HL-60/S4 treated with retinoic acid at 250 ng/mL for 4 days and 3 days (cell line): ENCODE results near the gene USH1G.
"Not testable (repeated sequence)": the region's sequence is repeated elsewhere in the genome, so short reads cannot be mapped to it uniquely, and the experiment has no call there.

Source experiments
- in situ Hi-C: fragments of 300-500 bp; cut with MboI; formaldehyde crosslinking; loops from 2 replicates; pipeline ENCODE4 v1.7.0; 2022; ENCODE audit warnings: low sequenced_read_pairs

USH1G gene

DNA sequence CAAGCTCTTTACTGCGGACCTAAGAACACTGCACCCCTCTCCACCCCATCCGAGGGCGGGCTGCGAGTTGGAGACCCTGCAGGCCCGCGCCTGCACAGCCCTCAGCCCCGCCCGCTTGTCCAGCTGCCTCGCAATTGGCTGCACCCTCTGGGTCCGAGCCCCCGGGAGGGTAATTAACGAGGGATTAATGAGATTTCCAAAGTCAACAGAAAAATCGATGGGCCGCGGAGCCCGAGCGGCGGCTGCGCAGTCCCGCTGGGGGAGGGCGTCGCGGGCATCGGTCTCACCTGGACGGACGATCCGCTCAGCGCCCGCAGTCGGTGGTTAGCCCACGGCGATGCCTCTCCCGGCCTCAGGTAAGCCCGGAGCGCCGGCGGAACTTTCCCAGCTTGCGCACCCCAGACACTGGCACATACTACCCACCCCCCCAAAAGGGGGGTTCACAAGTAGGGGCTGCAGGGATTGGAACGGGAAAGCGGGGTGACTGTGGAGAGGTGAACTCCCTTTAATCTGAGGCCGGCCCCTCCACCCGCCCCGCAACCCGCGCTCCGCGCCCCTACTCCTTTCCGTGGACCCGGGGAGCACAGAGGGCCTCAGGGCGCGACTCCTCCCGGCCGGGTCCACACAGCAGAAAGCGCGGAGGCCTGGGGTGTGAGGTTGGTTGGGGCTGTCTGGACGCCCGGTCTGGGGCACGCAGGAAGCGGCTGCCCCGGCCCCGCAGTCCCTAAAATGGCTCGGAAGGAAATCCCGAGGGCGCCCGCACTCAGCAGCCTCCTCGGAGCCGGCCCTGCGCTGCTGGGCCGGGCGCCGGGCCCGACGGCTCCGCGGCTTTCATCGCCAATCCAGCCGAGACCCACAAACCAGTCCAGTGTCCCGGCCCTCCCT, 12.8 kb upstream of the USH1G start, which contains the start of gene OTOP3:
Gene OTOP3, plus strand, starts transcription at position 314 of the 885 bp plus-strand sequence. Its CDS starts 24 bp downstream, at position 338.
- in situ Hi-C loops = no loop called here

DNA sequence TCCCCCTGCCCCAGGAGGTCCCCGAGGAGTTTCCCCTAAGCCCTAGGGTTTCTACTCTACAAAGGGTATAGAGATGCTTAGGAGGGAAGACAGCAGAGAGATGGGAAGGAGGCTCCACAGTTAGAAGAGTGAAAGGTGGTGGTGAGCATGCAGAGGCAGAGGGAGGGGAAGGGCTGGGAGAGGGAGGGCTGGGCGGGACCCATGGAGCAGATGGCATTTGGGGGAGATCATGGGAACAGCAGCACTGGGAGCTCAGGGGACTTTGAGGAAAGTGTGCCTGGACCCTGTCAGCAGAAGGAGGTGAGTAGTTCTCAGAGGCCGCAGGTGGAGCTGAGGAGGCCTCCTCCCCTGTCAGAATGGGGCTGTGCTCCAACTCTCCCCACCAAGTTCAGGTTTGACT, 12.0 kb upstream of the USH1G start:
- in situ Hi-C loops = no loop called here

DNA sequence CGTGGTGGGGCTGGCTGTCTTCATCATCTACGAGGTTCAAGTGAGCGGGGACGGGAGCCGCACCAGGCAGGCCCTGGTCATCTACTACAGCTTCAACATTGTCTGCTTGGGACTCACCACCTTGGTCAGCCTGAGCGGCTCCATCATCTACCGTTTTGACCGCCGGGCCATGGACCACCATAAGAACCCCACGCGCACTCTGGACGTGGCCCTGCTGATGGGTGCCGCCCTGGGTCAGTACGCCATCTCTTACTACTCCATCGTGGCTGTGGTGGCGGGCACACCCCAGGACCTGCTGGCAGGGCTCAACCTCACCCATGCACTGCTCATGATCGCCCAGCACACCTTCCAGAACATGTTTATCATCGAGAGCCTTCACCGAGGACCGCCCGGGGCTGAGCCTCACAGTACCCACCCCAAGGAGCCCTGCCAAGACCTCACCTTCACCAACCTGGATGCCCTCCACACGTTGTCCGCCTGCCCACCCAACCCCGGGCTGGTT, 7.5 kb upstream of the USH1G start:
- in situ Hi-C loops = no loop called here

DNA sequence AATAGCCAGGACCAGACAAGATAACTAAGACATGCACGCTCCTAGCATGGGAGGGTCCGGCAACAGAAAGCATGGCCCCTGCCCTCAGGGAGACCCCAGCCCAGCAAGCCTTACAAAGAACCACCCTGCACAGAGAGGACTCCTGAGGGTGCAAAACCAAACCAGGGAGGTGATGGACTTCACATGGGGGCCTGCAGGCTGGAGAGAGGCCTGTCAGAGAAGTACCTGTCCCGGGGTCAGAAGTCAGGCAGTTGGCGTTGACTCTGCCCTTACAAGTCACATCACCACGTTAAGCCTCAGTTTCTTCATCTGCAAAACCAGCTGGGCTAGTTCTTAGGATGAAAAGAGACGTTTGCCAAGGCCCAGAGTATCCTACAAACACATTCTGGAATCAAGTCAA, 5.7 kb upstream of the USH1G start:
- in situ Hi-C loops = no loop called here

DNA sequence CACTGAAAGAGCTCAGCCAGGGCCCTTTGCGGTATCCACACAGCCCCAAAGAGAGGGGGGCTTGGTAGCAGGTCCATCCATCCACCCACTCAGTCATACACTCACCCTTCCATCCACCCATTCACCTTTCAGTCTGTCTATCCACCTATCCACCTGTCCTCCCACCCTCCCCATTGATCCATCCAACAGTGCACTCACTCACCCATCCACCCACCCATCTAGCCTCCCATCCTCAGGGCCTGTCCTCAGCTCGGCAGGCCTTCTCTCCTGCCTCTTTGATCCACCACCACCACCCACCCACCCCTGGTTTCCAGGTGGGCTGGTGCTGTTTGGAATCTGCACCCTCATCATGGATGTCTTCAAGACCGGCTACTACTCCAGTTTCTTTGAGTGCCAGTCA, 2.2 kb upstream of the USH1G start:
- in situ Hi-C loops = no loop called here

DNA sequence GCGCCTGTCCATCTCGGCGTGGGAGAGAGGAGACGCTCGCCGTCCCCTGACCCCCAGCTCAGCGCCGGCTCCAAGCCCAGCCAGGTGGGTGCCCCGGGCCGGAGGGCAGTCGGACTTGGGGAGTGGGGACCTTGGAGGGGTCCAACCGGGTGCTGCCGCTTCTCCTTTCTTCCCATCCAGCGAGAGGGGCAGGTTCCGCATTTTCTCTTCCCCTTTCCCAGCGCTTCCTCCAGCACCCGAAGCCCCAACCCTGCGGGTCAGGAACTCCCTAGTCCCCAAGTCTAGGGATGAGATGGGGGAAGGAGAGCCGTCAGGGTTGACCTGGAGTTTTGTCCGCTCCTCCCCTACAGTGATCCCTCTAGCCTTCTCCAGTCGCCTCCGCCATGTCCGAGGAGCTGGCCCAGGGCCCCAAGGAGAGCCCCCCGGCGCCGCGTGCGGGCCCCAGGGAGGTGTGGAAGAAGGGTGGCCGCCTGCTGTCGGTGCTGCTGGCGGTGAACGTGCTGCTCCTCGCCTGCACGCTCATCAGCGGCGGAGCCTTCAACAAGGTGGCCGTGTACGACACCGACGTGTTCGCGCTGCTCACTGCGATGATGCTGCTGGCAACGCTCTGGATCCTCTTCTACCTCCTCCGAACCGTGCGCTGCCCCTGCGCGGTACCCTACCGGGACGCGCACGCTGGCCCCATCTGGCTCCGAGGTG, 1.3 kb upstream of the USH1G start, which contains the start of gene OTOP2:
Gene OTOP2, plus strand, starts transcription at position 24 of the 699 bp plus-strand sequence. Its CDS starts 360 bp downstream, at position 384.
- in situ Hi-C loops = no loop called here

DNA sequence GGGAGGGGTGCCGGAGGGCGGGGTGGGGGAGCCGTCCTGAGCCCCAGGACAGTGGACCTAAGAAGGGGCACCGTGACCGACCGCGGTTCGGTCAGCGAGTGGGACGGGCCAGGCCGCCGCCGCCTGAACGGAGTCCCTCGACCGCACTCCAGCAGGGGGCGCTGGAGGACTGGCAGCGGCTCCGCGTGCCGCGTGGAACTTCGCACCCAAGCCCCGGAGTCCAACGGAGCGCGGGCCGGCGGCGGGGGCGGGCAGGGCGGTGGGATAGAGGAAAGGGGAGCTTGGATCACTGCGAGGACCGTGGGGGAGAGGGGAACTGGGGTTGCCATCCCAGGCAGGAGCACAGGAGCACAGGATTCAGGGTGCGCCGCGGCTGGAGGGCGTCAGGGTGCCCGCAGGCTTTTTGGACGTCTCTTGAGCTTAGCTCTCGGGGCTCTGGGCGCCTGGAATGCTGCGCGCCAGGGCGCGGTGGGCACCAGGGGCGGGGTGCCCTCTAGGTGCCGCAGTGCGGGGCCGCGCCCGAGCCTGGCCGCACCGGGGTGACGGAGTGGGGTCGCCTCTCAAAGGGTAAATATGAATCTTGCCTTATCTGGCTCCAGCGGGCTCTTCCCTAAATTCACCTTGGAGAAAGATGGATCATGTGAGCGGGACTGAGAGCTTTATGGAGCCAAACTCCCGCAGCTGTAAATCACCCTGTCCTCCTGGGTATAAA, 639 bp upstream of the USH1G start:
- in situ Hi-C loops = no loop called here

DNA sequence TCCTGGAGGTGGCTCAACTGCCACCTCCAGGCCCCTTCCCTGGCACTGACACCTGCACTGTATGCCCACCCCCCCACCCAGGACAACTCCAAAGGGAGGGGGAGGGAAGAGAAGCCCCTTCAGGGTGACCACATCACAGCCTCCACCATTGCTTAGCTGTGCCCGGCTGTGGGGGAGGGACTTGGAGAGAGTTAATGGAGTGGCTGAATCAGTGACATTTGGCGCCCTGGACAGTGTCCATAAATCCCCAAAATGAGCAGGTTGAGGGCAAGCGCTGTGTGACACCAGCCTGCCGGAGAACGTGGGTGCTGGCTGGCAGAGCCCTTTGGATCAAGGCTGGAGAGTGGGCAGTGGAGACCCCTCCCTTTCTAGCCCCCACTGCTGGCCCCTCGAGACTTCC, 883 bp downstream of the USH1G start:
- in situ Hi-C loops = no loop called here

DNA sequence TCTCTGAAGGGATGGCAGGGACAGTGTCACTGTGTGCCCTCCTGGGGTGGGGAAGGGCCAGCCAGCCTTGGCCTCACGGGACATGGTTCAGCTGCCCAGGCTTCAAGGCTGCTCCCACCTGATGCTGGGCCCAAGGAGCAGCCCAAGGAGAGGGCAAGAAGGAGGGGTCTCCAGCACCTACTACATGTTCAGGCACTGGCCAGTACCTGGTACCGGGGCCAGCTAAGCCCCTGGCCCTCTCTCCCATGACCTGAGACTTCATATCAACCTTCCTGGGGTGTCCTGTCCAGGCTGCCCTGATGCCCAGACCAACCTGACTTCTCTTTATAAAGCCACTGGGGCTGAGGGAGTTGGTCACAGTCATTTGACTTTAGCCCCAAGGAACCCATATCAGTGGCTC, 1.3 kb downstream of the USH1G start:
- in situ Hi-C loops = no loop called here

DNA sequence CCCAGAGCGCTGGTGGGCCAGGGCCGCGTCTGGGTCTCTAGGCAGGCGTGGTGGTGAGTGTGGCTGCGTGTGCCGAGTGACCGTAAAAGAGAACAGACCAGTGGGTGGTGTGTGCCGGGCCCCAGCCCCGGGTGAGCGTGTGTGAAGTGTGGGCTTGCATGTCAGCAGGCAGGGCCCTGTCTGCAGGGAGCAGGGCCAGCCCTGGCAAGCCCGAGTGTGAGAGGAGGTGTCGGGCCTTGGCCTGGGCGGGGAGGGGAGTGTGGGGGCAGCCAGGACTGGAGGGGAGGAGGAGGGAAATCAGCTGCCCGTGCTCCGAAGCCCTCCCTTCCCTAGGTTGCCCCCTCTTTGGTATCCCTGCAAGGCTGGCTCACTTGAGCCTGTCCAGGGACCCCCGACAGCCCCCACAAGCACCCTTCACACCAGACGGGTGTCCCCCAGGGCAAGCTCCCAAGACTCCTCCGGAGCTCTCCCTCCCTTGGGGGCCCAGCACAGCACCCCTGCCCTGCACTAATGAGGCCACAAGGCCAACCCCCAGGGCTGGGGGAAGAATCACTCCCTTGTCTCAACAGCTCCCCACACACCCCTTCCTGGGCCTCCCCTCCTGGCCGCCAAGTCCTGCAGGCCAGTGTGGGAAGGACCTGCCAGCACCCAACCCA, 1.9 kb downstream of the USH1G start:
- in situ Hi-C loops = no loop called here

DNA sequence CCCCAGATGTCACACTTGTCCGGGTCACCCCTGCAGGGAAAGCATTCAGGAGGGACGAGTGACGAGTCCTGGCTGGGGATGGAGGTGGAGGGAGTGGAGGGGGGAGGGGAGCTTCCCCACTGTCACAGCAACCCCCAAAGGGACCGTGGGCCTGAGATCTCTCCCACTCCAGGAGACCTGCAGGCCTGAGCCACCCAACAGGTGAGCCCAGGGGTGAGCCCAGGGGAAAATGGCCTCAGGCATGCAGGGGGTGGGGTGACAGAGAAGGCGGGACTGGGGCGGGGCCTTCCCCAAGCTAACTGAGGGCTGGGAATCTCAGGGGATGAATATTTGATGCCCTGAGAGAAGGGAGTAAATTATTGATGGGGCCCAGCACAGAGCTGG, 2.4 kb downstream of the USH1G start:
- in situ Hi-C loops = no loop called here

DNA sequence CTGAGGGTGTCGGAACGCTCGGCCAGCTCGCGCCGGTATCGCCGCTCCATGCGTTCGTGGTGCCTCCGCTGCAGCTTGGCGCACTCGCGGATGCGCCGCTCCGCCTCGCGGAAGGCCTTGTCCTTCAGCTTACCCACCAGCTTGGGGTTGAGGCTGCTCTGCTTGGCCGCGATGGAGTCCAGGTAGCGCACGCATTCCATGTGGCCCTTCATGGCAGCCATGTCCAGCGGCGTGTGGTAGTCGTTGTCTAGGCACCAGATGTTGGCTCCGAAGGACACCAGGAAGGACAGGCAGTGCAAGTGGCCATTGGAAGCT, 2.8 kb downstream of the USH1G start:
- in situ Hi-C loops = no loop called here

DNA sequence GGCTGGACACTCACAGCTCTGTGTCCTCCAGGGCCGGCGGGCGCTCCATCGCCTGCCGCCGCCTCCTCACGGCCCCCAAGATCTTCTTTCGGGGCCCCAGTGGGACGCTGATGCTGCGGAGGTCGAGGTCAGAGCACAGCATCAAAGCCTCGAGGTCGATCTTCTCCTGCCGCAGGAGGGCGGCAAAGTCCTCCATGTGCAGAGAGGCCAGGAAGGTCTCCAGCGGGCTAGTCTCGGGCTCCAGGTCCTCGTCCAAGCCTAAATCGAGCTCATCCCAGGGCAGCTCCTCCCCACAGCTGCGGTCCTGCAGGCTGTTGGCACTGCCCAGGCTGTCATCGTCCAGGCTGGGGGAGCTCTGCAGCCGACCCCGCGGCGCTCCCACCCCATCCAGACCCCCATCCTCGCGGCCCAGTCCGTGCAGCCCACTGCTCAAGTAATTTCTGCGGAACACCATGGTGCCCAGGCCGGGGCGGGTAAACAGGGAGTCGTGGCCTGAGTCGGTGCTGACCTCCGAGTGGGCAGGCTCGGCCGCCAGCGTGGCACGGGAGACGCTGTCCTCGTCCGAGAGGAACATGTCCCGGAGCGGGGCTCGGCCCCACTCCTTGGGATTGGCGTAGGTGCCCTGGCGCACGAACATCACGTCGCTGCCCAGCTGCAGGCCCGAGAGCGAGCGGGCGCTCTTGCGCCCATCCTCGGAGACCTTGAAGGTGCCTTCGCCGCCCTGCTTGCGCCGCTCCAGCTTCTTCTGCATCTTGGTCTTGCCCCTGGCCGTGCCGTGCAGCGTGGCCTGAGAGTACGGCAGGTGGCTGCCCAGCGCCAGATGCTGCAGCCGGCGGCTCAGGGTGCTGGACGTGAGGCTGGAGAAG, 3.4 kb downstream of the USH1G start:
- in situ Hi-C loops = no loop called here

DNA sequence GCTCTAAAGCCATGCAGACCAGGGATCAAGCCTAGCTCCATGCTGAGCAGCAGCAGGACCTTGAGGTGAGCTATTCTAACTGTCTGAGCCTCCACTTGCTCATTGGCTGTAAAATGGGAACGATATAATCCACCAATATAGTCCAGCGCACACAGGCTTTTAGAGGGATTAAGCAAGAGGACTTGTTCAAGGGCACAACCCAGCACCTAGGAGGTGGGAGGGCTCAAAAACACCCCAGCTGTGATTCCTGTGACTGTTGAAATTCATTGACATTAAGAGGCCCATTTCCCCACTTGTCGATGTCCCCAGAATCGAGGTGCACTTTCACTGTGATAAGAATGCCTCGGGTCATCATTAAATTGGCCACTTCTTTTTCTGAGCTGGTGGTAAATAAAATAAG, 4.1 kb downstream of the USH1G start:
- in situ Hi-C loops = no loop called here

DNA sequence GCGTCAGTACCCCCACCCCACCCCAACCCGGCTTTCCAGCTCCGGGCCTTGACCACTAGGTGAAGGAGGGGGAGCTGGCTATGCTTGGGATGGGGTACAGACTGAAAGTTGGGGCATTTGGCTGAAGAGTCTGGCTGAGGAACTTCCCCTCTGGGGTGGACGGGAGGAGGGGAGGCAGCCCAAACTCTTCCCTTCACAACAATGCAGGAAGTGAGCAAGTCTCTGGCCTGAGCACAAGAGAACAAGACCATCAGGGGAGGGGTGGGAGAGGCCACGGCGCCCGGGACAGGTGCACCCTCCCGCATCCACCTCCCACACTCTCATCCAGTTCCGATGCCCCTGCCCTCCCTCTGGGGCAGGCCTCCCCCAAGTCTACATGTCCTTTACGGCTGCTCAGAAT, 5.6 kb downstream of the USH1G start:
- in situ Hi-C loops = no loop called here

DNA sequence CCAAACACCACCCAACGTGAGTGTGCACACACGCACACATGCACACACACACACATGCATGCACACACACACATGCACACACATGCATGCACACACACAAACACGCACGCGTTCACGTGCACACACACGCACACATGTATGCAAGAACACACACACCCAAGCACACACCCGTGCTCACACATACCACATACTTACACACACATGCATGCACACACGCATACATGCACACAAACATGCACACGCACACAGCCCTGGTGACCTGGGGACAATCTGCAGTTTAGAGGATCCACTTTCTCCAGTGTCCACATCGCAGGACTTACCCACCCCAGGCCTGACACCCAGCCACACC, 6.2 kb downstream of the USH1G start:
- in situ Hi-C loops = no loop called here

DNA sequence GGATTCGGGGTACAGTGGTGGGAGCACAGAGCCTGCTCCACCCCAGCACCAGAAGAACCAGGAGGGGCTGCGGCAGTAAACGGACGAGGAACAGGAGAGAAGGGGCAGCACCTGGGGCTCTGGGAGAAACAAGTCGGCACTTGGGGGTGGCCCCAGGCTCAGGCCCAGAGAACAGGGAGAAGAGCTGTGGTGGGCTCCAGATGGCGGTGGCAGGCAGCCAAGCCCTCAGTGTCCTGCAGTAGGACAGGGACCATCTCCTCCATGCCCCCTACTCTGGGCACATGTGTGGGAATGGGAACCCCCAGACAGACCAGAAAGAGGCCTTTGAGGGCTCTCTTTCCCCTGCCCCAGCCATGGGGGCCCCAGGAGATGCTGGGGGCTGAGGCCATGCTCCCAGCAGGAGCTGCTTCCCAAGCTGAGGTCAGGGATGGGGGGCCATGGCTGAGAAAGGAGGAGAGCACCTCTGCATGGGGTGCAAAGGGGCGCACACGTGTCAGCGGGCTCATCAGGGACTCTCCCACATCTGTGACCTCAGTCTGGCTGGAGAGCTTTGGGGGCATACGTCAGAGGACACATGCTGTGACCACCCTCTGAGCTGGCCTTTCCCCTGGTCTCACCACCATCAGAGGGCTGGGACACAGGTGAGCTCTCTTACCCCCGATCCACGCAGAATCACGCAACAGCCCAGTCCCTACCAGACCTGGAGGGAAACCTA, 6.8 kb downstream of the USH1G start:
- in situ Hi-C loops = no loop called here

DNA sequence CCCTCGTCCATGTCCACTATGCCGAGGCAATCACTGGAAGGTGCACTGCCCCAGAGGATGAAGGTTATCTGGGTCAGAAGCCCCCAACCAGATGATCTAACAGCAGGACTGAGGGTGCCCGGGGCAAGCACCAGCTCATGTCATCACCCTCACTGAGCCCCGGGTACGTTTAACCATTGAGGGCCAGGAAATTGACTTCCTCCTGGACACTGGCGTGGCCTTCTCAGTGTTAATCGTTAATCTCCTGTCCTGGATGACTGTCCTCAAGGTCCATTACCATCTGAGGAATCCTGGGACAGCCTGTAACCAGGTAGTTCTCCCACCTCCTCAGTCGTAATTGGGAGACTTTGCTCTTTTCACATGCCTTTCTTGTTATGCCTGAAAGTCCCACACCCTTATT, 11.6 kb downstream of the USH1G start:
- in situ Hi-C loops = not testable (repeated sequence)

DNA sequence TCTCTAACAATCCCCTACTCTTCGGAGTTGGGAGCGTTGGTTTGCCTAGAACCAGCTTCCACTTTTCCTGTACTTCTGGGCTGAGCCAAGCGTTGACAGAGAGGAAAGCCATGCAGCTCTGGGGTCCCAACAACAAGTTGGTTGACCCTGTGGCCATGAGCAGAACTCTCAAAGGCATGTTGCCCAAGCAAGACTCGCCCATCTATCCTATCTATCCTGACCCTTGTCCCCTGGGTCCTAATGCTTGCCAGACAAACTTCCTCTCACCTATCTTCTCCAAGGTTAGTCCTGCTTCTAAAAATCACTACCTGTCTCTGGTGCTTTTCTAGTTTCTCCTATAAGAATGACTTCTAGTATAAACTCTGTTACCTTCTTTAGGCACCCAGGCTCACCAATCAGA, 14.0 kb downstream of the USH1G start:
- in situ Hi-C loops = not testable (repeated sequence)

DNA sequence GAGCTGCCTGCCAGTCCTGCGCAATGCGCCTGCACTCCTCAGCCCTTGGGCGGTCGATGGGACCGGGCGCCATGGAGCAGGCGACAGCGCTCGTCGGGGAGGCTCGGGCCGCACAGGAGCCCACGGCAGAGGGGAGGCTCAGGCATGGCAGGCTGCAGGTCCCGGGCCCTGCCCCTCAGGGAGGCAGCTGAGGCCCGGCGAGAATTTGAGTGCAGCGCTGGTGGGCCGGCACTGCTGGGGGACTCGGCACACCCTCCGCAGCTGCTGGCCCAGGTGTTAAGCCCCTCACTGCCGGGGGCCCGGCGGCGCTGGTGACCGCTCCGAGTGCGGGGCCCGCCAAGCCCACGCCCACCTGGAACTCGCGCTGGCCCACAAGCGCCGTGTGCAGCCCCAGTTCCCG, 16.0 kb downstream of the USH1G start:
- in situ Hi-C loops = no loop called here
